T-helper 2 cell treated with Interferon-gamma antibody and Interleukin-4, amounts not matched to agents 100 ng/mL and 5 ng/mL, for 36 hours (primary cell): ENCODE data around the gene GPNMB. TPM values are rescaled to one million over a fixed set of nuclear protein-coding genes. Genes with fewer than 3 reads are reported as not detected.

Source experiments
- intact Hi-C: fragments of 100-400 bp; cut with micrococcal nuclease; formaldehyde crosslinking; loops from one replicate; pipeline ENCODE4 v1.15.1; 2023
- total RNA-seq: library from RNA; stranded (reverse); gene quantifications from 2 replicates; pipeline ENCODE4 v1.2.3, GENCODE V29; 2022

GPNMB gene
- total RNA-seq, 1 donor from 2014 or later: 0.73 TPM

GRCh38 chr7:23228412-23228811 lies 18.2 kb upstream of the GPNMB start:
- intact Hi-C loops: no loop called here

GRCh38 chr7:23230641-23231101 lies 15.9 kb upstream of the GPNMB start:
- intact Hi-C loops: no loop called here

GRCh38 chr7:23232966-23233365 lies 13.6 kb upstream of the GPNMB start:
- intact Hi-C loops: no loop called here

GRCh38 chr7:23234569-23235296 lies 11.8 kb upstream of the GPNMB start:
- intact Hi-C loops: no loop called here

GRCh38 chr7:23235813-23236221 lies 10.8 kb upstream of the GPNMB start:
- intact Hi-C loops: no loop called here

GRCh38 chr7:23237000-23237399 lies 9.6 kb upstream of the GPNMB start:
- intact Hi-C loops: no loop called here

GRCh38 chr7:23238983-23239652 lies 7.5 kb upstream of the GPNMB start:
- intact Hi-C loops: no loop called here

- intact Hi-C loops: no loop called here
These were observed 6.9 kb upstream of the GPNMB start for GRCh38 chr7:23239698-23240097.

- intact Hi-C loops: no loop called here
These were observed 4.3 kb upstream of the GPNMB start for GRCh38 chr7:23242321-23242720.

GRCh38 chr7:23242935-23243334 lies 3.6 kb upstream of the GPNMB start:
- intact Hi-C loops: no loop called here

- intact Hi-C loops: no loop called here
These were observed 549 bp downstream of the GPNMB start for GRCh38 chr7:23247046-23247602.

- intact Hi-C loops: no loop called here
These were observed 1.2 kb downstream of the GPNMB start for GRCh38 chr7:23247603-23248335.

GRCh38 chr7:23249486-23249885 lies 2.9 kb downstream of the GPNMB start:
- intact Hi-C loops: no loop called here

GRCh38 chr7:23254051-23254681 lies 7.6 kb downstream of the GPNMB start:
- intact Hi-C loops: no loop called here

GRCh38 chr7:23256731-23257130 lies 10.2 kb downstream of the GPNMB start:
- intact Hi-C loops: no loop called here

GRCh38 chr7:23260371-23260770 lies 13.8 kb downstream of the GPNMB start:
- intact Hi-C loops: no loop called here

GRCh38 chr7:23261843-23262452 lies 15.4 kb downstream of the GPNMB start:
- intact Hi-C loops: no loop called here

GRCh38 chr7:23264916-23265458 lies 18.4 kb downstream of the GPNMB start:
- intact Hi-C loops: no loop called here

- intact Hi-C loops: no loop called here
These were observed 20.3 kb downstream of the GPNMB start for GRCh38 chr7:23266918-23267317.

- intact Hi-C loops: no loop called here
These were observed 20.8 kb downstream of the GPNMB start for GRCh38 chr7:23267357-23267756.

- intact Hi-C loops: no loop called here
These were observed 21.6 kb downstream of the GPNMB start for GRCh38 chr7:23268167-23268566.
